ENCODE measurements around the gene FAM221B.

FAM221B gene

GRCh38 chr9:35839926-35840325 is 11.4 kb upstream of the FAM221B start:
- Histone ChIP-seq H3K4me1 (ENCODE audit: low read length) (peaks cover 37% of the 10 kb centered on the region), H4K20me1 (ENCODE audit: insufficient read depth, low read length) (no peaks in the 10 kb centered on the region), H2AFZ (ENCODE audit: low read depth, low read length) (no peak overlapping the region), H3K36me3 (replicated peaks; ENCODE audit: low read depth, low read length) (peaks cover 28% of the 10 kb centered on the region), H3K9me3 (ENCODE audit: insufficient read depth, low read length) (no peaks in the 10 kb centered on the region), H3K9ac (ENCODE audit: low read length) (no peak overlapping the region), H3K79me2 (ENCODE audit: low read length) (no peaks in the 10 kb centered on the region), H3K27ac (ENCODE audit: low read length) (no peak overlapping the region), H3K4me2 (ENCODE audit: low read length) (no peak overlapping the region), H3K4me3 (ENCODE audit: low read length) (no peak overlapping the region), H3K27me3 (ENCODE audit: low read depth, low read length) (no peaks in the 10 kb centered on the region)
- TF ChIP-seq EZH2phosphoT487 (IDR thresholded peaks at IDR 0.05; ENCODE audit: low read depth) (no peak), CTCF (IDR thresholded peaks at IDR 0.05; ENCODE audit: low read depth, low read length) (no peak)

- H3K27me3 ChIP-seq (ENCODE audit: low read depth, low read length), result no peaks in the 10 kb centered on the region
- H3K9me3 ChIP-seq (ENCODE audit: insufficient read depth, low read length), result no peaks in the 10 kb centered on the region
- H3K4me3 ChIP-seq (ENCODE audit: low read length), result no peak overlapping the region
- TF ChIP-seq EZH2phosphoT487 (IDR thresholded peaks at IDR 0.05; ENCODE audit: low read depth) (no peak), CTCF (IDR thresholded peaks at IDR 0.05; ENCODE audit: low read depth, low read length) (no peak)
- H3K4me2 ChIP-seq (ENCODE audit: low read length), result no peak overlapping the region
- no peak overlapping the region for H2AFZ ChIP-seq (ENCODE audit: low read depth, low read length)
- no peaks in the 10 kb centered on the region for H3K79me2 ChIP-seq (ENCODE audit: low read length)
- H3K4me1 ChIP-seq (ENCODE audit: low read length), result peaks cover 40% of the 10 kb centered on the region
- peaks cover 28% of the 10 kb centered on the region for H3K36me3 ChIP-seq (replicated peaks; ENCODE audit: low read depth, low read length)
- H4K20me1 ChIP-seq (ENCODE audit: insufficient read depth, low read length), result no peaks in the 10 kb centered on the region
- H3K27ac ChIP-seq (ENCODE audit: low read length), result no peak overlapping the region
- H3K9ac ChIP-seq (ENCODE audit: low read length), result no peak overlapping the region
These were observed 8.1 kb upstream of the FAM221B start for GRCh38 chr9:35836595-35836994.

DNA sequence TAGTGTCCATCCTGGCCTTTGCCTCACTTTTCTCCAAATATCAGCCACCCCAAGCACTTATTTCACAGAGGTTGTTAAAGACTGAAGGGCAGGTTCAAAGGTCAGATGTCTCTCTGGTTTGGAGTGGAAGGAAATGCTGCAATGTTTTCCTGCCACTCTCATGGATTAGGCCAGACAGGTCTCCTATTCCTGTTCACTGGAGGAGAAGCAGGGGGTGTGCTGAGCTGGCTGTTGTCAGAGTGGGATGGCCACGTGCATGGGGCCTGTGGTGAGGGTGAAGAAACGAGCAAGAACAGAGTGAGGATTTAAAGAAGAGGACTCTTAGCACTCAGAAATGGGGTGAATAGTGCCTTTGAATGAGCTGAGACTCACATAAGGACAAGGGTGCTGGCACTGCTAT is 7.2 kb upstream of the FAM221B start:
- H3K27me3 ChIP-seq (ENCODE audit: low read depth, low read length), result no peaks in the 10 kb centered on the region
- no peak overlapping the region for H3K4me2 ChIP-seq (ENCODE audit: low read length)
- H3K27ac ChIP-seq (ENCODE audit: low read length), result no peak overlapping the region
- TF ChIP-seq EZH2phosphoT487 (IDR thresholded peaks at IDR 0.05; ENCODE audit: low read depth) (no peak), CTCF (IDR thresholded peaks at IDR 0.05; ENCODE audit: low read depth, low read length) (no peak)
- no peaks in the 10 kb centered on the region for H3K79me2 ChIP-seq (ENCODE audit: low read length)
- no peaks in the 10 kb centered on the region for H4K20me1 ChIP-seq (ENCODE audit: insufficient read depth, low read length)
- no peaks in the 10 kb centered on the region for H3K9me3 ChIP-seq (ENCODE audit: insufficient read depth, low read length)
- H3K9ac ChIP-seq (ENCODE audit: low read length), result no peak overlapping the region
- no peak overlapping the region for H2AFZ ChIP-seq (ENCODE audit: low read depth, low read length)
- no peak overlapping the region for H3K4me3 ChIP-seq (ENCODE audit: low read length)
- H3K36me3 ChIP-seq (replicated peaks; ENCODE audit: low read depth, low read length), result peaks cover 23% of the 10 kb centered on the region
- H3K4me1 ChIP-seq (ENCODE audit: low read length), result peaks cover 40% of the 10 kb centered on the region

- Histone ChIP-seq H4K20me1 (ENCODE audit: insufficient read depth, low read length) (no peaks in the 10 kb centered on the region), H3K9me3 (ENCODE audit: insufficient read depth, low read length) (no peaks in the 10 kb centered on the region), H3K4me2 (ENCODE audit: low read length) (peak overlapping the region; percentile 68), H3K79me2 (ENCODE audit: low read length) (no peaks in the 10 kb centered on the region), H3K27ac (ENCODE audit: low read length) (no peak overlapping the region; the same call in 1 of the 2 replicates), H3K9ac (ENCODE audit: low read length) (no peak overlapping the region), H3K36me3 (replicated peaks; ENCODE audit: low read depth, low read length) (peaks cover 18% of the 10 kb centered on the region), H3K4me3 (ENCODE audit: low read length) (peak overlapping the region; percentile 42; the same call in 1 of the 2 replicates), H3K27me3 (ENCODE audit: low read depth, low read length) (no peaks in the 10 kb centered on the region), H3K4me1 (ENCODE audit: low read length) (peaks cover 37% of the 10 kb centered on the region), H2AFZ (ENCODE audit: low read depth, low read length) (no peak overlapping the region)
- TF ChIP-seq EZH2phosphoT487 (IDR thresholded peaks at IDR 0.05; ENCODE audit: low read depth) (no peak), CTCF (IDR thresholded peaks at IDR 0.05; ENCODE audit: low read depth, low read length) (peak; percentile 45)
These were observed 6.7 kb upstream of the FAM221B start for GRCh38 chr9:35835216-35835632.
